ENCODE results near the gene NDST1. TPM values are rescaled to one million over a fixed set of nuclear protein-coding genes. Genes with fewer than 3 reads are reported as not detected.
"Not testable (repeated sequence)": the region's sequence is repeated elsewhere in the genome, so short reads cannot be mapped to it uniquely, and the experiment has no call there.

Gene NDST1
- total RNA-seq, 1 donor from 2014 or later: 112 TPM

DNA sequence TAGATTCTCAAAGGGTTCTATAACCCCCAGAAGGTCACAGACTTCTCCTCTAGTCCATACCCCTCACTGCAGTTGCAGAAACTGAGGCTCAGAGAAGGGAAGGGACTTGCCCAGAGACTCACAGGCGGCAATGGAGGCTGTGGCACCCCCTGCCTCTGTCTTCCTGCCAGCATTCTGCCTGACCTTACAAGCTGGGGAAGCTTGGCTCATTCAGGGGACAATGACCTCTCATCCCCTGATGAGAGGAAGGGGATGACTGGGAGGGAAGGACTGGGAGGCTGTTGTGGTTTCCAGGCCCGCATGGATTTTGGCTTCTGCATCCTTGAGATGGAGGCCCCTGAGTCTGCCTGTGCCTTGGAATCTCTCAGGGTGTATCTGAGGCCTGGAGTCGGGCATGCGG lies 897 bp downstream of the NDST1 start:
- ATAC-seq: no peak

DNA sequence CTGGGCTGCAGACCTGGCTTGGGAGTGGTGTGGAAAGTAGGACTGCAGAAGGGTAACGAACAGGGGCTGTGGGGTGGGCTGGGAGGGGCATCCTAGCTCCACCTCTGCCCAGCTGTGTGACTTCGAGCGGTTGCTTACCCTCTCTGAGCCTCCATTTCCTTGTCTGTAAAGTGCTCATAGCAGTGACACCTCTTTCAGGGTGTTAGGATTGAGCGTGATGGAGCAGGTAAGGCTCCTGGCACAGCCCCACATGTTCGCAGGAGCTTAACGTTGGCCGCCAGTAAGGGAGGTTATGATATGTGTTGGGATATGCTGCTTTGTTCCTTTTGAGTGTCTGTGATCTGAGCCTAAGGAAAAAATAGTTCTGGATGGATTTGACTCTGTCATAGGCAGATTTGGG lies 2.1 kb downstream of the NDST1 start:
- peak; percentile 17 for ATAC-seq

DNA sequence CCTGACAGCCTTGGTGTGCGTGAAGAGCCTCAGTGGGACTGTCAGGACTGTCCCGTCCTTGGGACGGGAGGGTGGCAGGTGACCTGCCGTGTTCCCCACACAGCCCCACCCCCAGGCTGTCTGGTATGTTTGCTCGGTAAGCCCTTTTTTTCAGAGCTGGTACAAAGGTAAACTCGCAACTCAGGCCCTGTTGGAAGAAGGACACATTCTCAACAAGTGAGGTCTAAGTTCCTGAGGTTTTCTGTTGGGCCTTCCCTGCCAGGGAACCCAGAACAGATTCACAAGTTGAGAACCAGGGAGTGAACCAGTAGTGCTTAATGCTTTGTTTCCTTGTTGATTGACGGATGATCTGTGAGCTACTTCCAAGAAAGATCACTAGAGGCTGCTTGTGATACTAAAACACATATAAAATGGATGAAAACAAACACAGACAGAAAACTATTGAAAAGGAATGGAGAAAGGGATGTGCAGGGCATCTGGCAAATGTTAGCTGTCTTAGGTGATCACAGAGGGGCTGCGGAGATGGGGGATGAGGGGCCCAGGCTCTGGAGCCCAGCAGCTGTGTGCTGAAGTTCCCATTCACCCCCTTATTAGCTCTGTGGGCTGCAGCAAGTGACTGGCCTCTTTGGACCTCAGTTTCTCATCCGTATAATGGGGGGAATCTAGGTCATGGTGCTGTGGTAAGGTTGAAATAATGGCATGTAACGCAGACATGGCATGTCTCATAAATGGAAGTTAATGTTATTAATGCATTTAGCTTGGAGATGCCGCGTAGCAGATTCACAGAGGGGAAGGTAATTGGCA lies 2.7 kb downstream of the NDST1 start:
- peak; percentile 4 for ATAC-seq

DNA sequence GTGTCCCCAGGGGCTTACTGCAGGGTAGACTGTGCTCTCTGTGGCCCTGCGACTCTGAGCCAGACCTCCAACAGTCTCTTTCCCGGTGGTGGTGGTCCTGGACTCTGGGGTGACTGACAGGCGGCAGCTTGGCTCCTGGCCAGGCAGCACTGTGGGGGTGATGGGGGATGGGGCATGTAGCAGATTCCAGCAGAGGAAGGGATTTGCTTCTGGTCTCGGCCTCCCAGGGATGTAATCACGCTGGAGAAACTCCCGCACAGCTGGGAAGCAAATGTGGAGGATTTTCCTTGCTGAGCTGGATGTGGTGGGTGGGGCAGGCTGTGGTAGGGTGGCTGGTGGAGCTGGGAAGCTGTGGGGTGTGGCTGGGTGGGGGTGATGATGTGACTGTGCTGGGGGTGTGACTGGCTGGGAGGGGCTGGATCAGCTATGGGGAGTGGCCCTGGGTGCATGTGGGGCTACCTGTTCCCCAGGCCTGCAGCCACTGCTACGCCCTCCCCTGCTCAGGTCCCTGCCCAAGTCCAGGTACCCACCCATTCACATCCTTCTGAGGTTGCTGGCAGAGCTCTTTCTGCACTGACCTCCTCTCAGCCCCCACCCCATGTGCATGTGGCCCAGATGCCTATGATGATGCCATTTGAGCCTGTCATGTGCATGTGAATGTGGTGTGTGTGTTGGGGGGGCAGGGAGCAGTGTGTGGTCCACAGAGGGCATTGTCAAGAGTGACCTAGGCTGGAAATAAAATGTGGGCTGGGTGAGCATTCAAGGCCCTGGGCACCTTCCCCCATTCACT lies 3.8 kb downstream of the NDST1 start:
- peak; percentile 93 for ATAC-seq

DNA sequence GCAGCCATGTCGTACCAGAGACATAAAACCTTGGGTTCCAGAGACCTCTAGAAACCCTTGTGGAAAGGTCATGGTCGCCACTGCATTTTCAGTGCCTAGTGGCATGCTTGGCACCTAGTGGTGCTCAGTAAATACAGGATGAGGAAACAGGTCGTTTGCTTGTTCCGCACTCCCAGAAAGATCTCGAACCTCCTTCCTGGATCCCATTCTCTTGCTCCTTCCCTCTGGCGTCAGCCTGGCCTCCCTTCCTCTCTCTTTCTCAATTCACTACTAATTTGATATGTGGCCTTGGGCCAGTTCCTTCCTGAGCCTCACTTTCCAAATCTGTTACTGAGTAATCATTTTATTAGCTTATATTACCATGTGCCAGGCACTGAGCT lies 4.4 kb downstream of the NDST1 start:
- ATAC-seq: peak; percentile 19

DNA sequence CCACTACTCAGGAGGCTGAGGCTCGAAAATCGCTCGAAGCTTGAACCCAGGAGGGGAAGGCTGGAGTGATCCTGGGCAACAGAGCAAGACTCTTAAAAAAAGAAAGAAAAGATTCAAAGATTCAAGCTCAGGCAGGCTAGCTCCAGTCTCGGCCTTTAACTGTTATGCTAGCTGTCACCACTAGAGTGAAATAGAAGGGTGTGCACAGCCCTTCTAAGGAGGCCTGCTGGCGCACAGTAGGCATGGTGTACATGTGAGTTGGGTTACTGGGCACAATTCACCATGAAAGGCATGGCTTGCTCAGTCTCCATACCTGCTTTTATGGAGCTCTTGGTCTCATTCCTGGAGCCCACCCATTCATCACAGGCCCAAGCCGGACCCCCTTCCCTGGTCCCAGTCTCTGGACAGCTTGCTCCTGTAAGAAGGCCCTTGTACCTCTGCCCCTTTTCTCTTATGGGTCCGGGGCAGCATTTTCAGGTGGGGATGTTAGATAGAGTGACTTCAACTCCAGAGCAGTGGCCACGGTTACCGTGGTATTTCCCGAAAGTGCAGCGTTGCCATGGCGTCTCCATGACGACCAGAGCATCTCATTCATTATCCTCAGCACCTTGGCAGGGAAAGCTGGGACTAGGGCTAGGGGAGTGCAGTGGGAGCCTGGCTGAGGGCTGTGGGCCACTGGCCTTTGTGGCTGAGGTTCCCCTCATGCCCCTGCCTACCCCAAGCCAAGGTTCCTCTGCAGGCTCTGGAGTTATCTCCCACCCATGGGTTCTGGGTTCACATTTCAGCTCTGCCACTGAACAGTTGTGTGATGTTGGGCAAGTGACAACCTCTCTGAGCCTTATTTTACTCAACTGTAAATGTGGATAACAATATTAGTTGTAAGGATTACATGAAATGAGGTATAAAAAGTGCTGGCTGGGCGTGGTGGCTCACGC lies 5.7 kb downstream of the NDST1 start:
- no peak for ATAC-seq

DNA sequence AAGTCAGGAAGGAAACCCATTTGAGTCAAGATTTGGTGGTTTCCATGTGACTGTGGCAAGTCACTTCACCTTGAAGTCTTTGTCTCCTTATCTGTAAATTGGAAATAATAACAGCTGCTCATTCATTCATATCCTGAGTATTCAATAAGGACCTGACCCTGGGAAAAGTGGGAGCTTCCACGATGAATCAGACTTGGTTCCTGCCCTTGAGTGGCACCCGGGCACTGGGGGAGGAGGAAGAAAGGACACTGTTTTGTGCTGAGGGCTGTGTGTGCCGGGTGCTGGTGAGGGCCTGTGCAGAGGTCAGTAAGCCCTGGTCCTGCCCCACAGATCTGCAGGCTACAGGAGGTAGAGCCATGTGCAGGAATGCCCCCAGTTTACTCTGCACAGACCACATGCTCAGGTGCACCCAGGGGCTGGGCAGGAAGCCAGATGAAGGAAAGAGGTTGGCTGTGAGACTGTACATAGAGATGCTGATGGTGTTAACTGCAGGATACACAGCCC lies 6.8 kb downstream of the NDST1 start:
- ATAC-seq: no peak

DNA sequence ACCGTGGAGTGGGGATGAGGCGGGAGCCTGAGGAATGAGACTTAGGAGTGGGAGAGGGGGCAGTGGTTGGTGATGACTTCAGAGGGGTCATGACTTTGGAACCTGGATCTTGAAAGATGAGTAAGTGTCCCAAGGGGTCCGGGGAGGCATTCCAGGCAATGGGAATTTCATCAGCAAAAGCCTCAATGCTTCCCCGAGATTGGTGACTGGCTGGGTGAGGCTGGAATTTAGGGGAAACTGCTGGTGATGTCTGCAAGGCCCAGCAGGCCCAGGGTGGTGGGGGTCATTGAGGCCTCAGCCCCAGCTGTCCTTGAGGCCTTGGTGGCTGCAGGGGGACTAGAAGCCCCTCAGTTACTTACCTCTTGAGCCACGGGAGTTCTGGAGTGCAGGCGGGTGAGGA lies 7.5 kb downstream of the NDST1 start:
- ATAC-seq: no peak

DNA sequence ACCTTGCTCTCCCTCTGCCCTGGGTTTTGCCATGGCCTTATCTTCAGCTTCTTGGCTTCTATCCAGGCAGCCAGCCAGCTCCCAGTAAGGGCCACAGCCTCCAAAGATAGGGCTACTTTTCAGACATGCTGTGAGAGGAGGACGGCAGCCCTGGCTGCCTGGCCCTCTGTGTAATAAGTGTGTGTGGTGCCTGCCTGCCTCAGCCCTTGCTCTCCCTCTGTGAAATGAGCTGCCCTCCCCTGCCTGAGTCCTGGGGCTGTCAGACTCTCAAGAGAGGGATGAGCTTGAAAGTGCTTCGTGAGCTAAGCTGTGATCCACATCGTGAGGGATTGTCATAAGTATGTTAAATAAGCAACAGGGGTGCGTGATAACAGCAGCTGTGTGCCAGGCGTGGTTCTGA lies 8.1 kb downstream of the NDST1 start:
- no peak for ATAC-seq

DNA sequence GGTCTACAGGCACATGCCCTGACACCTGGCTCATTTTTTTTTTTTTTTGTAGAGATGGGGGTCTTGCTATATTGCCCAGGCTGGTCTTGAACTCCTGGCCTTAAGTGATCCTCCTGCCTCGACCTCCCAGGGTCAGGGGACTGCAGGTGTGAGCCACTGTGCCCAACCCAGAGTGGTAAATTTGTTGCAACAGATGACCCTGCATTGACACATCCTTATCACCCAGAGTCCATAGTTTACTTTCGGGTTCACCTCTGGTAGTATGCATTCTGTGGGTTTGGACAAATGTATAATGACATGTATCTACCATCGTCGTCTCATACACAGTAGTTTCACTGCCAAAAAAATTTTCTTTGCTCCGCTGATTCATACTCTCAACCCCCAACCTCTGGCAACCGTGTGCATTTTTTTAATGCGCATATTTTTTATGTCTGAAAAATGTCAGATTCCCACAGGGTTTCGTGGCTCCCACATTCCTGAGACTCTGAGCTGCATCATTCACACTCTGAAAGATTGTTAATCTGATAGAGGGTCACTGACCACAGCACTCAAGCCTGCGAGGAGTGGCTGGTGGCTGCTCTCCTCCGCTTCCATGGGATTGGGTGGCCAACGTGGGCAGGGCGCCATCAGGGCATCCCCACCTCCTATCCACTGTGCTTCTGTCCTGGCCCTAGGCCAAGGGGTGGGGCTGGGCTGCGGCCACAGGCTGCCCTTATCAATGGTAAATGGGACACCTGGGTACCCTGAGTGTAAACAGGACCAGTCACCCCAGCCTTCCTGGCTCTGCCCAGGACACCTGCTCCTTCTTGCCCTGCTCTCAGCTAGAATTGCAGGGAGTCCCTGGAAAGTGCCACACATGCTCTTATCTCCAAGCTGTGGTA lies 9.6 kb downstream of the NDST1 start:
- ATAC-seq: peak; percentile 24

DNA sequence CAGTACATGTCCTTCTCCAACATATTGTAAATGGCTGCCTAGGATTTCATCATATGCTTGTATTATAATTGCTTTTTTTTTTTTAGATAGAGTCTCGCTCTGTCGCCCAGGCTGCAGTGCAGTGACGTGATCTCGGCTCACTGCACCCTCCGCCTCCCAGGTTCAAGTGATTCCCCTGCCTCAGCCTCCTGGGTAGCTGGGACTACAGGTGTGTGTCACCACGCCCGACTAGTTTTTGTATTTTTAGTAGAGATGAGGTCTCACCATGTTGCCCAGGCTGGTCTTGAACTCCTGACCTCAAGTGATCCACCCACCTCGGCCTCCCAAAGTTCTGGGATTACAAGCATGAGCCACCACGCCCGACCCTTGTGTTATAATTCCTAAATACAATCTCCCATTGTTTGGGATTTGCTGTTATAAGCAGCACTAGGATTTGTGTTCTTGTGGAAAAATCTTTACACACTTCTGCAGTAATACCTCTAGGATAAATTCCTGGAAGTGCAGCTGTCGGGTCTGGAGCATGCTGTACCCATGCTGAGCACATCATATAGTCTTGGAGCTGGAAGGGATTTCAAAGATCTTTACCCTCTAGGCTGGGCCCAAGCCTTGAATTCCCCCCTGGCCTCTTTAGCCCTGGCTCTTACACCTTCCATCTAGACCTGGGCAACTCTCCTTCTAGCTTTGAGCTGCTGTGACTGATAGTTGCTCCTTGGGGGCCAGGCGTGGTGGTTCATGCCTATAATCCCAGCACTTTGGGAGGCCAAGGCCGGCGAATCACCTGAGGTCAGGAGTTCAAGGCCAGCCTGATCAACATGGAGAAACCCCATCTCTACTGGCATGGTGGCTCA lies 11.0 kb downstream of the NDST1 start:
- not testable (repeated sequence) for ATAC-seq

DNA sequence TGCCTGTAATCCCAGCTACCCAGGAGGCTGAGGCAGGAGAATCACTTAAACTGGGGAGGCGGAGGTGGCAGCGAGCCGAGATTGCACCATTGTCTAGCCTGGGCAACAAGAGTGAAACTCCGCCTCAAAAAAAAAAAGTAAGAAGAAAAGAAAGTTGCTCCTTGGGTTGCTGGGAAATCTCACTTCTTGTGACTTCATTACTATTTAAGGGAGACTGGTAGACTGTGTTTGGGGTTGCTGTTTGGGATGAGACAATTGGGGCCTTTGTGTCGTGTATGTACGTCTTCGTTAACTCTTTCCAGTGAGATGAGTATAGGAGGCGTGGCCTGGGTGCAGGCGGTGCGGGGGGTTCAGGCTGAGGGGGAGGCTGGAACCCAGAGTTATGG lies 11.6 kb downstream of the NDST1 start:
- no peak for ATAC-seq

DNA sequence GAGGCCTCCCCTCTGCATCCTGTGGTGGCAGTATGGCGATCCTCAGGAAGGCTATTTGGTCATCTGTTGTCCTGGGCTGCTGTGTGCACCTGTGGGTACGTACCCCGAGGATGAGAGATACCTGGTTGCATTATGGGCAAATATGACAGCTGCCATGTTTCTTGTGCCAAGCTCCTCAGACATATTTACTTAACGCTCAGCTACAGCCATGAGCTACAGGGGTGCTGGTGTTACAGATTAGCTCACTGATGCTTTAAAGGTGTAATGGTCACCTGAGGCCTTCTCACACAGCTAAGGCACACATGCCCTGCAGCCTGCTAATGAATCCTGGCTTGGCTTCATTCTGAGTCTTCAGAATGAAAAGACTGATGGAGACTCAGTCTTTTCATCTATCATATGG lies 12.0 kb downstream of the NDST1 start:
- ATAC-seq: no peak

DNA sequence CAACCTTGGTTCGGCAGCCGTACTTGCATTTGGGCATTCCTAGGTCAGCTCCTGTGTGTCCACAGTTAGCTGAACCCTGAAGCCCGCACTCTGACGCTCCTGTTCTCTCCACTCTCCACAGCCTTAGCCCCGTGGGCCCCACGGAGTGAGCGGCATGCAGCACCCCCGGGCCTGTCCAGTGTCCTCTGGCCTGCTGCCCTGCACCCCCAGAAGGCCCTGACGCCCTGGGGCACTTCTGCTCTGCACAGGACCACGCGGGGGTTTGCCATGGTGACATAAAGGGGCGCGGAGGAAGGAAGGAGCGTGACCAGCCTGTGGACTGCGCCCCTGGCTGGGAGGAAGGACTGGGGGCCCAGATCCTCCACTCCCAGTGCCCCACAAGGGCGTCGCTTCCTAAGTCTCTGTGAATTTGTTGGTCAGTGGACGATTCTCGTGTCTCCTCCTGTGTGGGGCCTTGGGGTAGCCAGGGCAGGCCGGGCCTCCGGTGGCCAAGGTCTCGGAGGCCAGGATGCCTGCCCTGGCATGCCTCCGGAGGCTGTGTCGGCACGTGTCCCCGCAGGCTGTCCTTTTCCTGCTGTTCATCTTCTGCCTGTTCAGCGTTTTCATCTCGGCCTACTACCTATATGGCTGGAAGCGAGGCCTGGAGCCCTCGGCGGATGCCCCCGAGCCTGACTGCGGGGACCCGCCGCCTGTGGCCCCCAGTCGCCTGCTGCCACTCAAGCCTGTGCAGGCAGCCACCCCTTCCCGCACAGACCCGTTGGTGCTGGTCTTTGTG lies 13.0 kb downstream of the NDST1 start:
- no peak for ATAC-seq

DNA sequence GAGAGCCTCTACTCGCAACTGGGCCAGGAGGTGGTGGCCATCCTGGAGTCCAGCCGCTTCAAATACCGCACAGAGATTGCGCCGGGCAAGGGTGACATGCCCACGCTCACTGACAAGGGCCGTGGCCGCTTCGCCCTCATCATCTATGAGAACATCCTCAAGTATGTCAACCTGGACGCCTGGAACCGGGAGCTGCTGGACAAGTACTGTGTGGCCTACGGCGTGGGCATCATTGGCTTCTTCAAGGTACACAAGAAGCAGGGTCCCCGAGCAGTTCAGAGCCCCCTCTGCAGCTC lies 13.5 kb downstream of the NDST1 start:
- ATAC-seq: no peak

DNA sequence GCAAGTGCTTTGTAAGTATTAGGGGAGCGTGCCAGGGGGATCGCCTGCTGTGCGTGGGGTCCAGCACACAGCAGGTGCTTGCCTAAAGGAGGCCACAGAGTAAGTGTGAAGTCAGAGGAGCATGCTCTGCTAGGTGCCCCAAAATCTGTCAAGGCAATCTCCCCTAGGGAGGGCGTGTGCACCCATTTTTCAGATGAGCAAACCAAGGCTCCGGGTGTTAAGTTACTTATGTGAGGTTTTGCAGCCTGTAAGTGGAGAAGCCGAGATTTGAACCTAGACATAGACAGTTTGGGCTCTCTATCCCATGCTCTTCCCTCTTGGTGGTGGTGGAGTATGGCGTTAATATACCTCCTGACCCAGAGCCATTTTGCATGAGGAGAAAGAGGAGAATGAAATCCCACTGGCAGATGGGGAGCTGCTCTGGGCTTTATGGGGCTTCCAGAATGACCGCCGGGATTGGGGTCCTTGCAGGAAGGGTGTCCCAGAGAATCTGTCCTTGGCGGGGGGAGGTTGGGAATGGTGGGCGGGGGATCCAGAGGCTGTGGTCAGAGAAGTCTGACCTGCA lies 14.1 kb downstream of the NDST1 start:
- ATAC-seq: no peak

DNA sequence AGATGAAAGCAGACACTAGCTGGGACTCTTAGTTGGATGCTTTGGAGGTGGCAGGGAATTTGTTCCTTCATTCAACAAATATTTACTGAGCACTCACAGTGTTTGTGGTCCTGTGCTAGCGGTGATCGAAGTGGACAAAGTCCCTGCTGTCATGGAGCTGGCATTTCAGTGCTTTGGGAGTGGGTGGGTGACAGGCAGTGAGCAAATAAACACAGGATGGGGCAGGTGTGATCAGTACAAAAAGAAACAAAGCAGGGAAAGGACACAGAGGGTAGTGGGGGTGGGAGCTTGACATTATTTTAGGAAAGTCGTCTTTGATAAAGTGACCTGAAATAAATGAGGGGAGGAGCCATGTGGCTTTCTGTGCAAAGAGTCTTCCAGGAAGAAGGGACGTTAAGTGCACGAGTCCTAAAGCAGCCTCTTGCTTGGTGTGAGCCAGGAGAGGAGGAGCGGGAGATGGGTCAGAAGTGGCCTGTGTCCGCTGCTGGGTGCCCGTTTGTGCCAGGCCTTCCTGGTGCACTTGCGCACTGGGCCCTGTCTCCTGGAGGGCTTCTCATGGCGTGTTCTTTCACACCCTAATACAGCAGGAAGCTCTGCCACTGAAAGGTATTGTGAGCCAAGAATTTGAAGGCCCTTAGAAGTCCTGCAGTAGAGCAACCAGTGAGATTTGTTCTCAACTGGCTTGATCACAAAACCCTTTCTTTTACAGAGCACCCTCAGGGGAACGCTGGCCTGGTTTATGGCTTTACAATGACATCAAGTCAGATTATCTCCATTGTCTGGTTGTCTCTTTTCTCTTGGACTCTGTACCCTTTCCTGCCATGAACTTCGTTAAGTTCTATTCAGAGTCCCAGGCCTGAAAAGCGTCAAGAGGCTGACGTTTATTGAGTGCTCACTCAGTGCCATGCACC lies 14.8 kb downstream of the NDST1 start:
- no peak for ATAC-seq

DNA sequence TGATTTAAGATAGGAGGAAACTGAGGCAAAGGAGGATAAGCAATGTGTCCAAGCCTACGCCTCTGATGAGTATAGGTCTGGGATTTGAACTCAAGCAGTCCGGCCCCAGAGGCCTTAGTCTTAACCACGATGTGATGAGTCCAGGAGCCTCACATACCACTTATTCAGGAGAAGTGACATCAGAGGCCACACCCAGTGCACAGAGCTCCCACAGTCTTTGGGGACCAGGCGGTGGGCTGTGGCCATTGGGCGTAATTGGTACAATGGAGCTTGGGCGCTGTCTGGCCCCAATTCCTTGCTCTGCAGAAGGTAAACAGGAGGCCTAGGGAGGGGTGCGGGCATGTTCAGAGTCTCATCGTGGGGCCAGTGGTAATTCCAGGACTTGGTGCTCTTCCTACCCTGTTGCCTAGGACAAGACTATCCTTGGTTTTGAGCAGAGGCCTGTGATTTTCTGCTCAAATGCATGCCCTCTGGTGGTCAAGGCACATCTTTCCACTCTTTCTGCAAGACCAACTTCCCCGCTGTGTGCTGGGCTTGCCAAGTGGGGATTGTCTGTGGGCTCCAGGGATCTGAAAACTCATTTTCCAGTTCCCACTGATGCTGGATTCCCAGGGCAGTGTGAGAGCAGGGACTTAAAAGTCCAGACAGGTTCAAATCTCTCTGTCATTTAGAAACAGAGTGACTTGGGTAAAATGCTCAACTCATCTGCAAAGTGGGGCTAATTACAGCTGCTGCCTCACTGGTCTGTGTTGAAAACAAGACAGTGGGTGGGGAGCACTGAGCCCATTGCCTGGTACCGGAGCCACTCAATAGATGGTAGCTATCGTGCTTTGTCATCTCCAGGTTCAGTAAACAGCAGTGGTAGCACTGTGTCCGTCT lies 15.8 kb downstream of the NDST1 start:
- peak; percentile 47 for ATAC-seq

All from esophagus mucosa (tissue), 1 donor.